HG03025 (cell line): ENCODE measurements around the gene ENPP1.

Experiments
- ATAC-seq: cut with Tn5 transposase; IDR thresholded peaks from one replicate; pipeline ENCODE4 v1.9.1; 2021; ENCODE audit warnings: mild to moderate bottlenecking, moderate library complexity; ENCODE audit not compliant: unreplicated experiment, low FRiP score

The ENPP1 gene

GRCh38 chr6:131807644-131808459 is at the start of gene ENPP1:
ENPP1 (plus strand) TSS chr6:131808020; CDS start chr6:131808036, 16 bp downstream.
- peak; percentile 52 for ATAC-seq

DNA sequence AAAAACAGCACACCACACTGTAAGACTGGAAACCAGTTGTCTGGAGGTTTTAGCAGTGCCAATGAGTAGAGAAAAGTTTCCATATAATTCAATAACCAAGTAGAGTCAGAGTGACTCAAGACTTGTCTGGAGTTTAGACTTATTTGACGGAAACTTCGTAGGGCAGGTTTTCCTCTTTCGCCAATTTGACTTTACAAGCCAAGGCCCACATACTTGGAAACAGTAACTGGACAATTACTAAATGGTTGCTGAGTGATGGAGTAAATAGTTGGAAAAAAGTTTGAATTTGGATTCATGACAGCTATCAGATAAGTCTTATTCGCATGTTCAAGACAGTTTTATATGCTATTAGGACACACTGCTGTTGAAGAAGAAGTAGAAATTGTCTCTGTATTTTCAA is 48.9 kb upstream of the ENPP1 start:
- no peak for ATAC-seq

- ATAC-seq = no peak
These were observed 46.6 kb upstream of the ENPP1 start for GRCh38 chr6:131761060-131761761.

DNA sequence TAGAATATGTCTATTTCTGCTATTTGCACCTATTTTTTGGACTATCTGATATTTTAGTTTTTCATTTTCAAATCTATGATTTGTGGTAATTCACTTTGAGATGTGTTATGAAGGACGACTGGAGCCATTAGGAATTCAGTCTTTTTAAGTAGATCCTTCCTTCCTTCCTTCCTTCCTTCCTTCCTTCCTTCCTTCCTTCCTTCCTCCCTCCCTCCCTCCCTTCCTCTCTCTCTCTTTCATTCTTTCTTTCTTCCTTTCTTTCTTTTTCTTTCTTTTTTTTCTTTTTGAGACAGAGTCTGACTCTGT is 46.1 kb upstream of the ENPP1 start:
- no peak for ATAC-seq

DNA sequence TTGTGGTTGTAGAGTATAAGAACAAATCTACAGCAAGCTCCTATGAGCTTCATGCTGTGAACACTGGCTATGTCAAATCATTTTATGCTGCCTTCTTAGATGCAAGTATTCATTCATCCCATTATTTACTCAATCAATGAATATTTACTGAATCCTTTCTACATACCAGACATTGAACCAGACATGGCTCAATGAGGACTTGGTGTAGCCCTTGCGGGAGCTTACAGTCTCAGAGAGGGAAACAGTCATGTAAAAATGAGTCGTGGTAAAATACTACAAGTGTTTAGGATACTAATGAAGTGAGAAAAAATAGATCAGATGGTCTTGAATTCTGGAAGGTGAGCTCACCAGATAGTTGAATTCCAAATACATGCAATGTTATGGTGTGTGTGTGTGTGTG is 44.8 kb upstream of the ENPP1 start:
- no peak for ATAC-seq

DNA sequence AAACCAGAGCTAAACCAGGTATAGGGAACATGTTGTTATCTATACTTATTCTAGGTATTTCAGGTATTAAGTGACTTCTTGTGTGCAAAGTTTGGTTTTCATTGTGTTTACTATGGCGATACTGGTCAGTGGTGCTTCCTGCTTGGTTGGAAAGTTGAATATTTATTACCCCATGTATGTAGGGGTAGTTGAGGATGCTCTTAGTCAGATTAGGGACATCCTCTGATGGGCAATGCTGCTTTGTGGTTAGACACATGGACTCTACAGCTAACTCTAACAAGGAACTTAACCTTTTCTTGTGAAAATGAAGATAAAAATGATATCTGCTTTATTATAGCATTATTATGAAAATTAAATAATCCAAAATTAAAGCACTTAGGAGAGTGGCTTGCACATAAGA is 44.1 kb upstream of the ENPP1 start:
- ATAC-seq = no peak

- no peak for ATAC-seq
These were observed 43.5 kb upstream of the ENPP1 start for GRCh38 chr6:131764350-131764749.

DNA sequence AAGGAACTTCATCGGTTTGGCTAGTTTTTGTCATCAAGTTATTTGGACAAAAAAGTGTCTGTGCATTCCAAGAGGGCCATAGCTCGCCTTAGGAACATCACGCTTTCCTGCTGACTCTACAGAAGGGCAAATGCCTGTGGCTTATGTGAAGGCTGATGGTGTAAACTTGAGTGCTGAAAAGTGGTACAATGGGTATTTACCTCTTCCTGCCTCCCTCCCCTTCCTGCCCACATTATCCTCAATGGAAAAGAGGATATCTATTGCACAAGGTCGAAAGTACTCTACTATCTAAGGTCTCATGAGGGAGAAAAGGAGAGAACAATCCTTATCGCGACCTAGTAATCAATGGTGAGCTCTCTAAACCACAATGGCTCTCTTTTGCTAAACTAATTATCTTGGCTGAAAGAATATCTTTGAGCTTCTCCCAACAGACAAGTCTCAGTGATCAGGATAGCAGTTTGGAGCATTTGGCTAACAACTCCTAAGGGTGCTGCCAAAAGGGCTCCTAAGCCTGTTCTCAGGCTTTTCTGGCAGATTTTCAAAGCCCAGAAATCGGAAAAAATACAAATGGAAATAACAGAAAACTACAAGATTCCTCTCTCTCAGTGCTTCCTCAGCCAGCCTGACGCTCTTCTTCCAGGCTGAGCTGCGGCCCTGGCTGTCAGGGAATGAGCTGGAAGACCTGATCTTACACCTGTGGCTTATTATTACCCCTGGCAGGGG is 42.6 kb upstream of the ENPP1 start:
- no peak for ATAC-seq

GRCh38 chr6:131765804-131766135 is 42.0 kb upstream of the ENPP1 start:
- ATAC-seq = no peak

DNA sequence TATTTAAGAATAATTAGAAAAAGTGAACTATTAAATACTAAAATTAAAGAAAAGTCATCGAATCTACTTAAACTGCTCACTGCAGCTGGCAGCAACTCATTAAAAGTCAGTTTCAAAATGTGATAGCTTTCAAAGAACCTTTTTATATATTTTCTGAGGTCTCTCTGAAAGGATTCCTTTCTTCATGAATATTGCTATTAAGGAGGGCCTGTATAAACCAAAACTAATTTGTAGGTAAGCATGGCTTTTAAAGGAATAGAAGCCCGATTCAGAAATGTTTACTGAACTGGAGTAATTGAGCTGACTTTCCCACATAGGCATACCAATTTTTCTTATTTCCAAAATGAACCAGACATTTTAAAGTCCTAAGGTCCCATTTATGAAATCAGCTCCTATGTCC is 41.2 kb upstream of the ENPP1 start:
- ATAC-seq = no peak

DNA sequence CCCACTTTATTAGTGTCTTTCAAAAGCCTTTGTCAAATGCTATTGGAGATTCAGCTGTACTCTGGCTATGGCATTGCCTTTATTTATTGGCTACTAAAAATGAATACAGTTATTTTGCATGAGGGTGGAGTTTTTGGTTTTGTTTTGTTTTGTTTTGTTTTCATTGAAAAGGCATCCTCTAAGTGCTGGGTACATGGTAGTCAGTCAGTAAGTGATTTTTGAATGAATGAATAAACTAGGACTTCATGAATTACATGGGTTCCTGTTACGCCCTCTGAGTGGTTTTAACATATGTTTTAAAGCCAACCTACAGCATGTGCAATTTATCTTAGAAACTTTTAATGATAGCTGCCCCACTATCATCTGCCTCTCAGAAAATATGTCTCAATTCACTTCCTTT is 38.9 kb upstream of the ENPP1 start:
- no peak for ATAC-seq

DNA sequence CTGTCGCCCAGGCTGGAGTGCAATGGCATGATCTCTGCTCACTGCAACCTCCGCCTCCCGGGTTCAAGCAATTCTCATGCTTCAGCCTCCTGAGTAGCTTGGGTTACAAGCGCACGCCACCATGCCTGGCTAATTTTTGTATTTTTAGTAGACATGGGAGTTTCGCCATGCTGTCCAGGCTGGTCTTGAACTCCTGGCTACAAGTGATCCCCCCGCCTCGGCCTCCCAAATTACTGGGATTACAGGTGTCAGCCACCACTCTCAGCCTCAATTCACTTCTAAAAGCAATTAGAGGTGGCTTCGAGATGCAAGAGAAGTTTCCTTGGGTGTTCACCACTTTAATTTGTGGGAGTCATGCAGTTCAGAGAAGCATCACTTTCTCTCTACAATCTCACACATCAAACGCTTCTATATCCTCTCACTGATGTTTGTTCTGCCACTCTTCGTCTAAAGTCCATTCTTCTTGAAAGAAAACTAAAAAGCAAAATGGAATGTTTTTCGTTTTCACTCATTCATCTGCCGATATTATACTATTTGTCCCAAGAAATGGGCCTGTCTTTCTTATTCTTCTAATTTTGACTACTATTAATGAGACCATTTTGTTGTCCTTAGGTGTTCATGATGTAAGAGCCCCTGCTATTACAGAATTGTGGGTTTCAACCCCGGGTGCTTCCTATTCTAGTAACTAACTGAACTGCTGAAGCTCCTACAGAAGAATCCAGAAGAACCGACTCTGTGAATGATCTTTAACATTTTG is 38.3 kb upstream of the ENPP1 start:
- no peak for ATAC-seq

DNA sequence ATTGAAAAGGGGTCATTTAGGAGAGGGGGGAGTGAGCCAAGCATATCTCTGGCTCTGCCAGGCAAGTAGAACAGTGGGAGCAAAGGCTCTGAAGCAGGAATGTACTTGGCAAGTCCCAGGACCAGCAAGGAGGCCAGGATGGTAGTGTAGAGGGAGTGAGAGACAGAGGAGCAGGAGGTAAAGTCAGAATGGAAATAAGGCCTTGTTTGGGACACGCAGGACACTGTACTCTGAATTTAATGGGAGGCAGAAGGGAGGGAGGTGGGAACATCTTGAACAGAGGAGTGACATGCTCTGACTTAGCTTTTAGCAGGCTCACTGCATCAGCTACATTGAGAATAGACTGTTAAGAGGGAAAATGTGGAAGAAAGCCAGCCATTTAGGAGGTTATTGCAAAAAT is 37.0 kb upstream of the ENPP1 start:
- ATAC-seq = no peak

- ATAC-seq = no peak
These were observed 34.4 kb upstream of the ENPP1 start for GRCh38 chr6:131773284-131773950.

DNA sequence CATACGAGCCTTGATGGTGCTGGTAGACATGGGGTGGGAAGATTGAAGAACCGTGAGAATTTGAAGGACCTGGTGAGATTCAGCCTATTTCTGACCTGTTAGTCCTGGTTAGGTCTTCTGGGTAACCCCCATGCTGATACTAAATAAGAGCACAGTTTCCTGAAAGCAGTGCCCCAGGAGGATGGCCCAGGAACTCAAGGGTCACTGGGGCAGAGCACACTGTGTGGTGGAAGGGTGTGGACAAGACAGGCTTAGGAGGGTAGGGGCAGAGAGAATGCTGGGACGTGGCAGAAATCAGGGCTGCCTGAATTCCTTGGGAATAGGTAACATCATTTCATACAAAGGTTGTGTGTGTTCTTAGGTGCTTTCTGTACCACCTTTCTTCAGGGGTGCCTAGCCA is 31.9 kb upstream of the ENPP1 start:
- ATAC-seq = no peak

GRCh38 chr6:131776985-131777384 is 30.8 kb upstream of the ENPP1 start:
- no peak for ATAC-seq

GRCh38 chr6:131778169-131778568 is 29.7 kb upstream of the ENPP1 start:
- ATAC-seq = no peak

- ATAC-seq = no peak
These were observed 28.5 kb upstream of the ENPP1 start for GRCh38 chr6:131779304-131779703.

DNA sequence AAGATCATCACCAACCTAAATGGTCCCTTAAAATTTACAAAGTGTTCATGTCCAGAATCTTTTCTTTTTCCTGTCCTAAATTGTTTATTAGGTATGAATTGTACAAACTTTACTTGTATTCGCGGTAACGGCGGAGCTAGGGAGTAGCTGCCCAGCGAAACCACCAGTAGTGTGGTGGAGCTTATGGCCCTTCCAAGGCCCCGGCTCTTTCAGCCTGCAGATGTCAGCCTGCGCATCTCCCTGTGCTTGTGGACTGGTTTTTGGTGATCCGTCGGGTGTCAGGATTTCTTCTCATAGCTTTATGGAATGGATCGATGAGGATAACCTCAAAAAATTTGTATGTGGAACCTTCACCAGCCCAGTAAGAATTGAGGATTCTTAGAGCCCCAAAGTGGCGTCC is 27.2 kb upstream of the ENPP1 start:
- ATAC-seq = no peak

GRCh38 chr6:131781687-131782086 is 26.1 kb upstream of the ENPP1 start:
- ATAC-seq = no peak
